GF-D8 (cell line): ENCODE measurements around the gene TIGIT.

Experiments
- DNase-seq: peaks from one replicate; lab custom pipeline; 2025; lab: John Stamatoyannopoulos, UW

The TIGIT gene

GRCh38 chr3:114310695-114311094, 16.9 kb downstream of the TIGIT start:
- DNase-seq: no peak

- DNase-seq: no peak
Observed at GRCh38 chr3:114313426-114313825, 19.6 kb downstream of the TIGIT start.

- DNase-seq: no peak
Observed at GRCh38 chr3:114314282-114314681, 20.5 kb downstream of the TIGIT start.

GRCh38 chr3:114318295-114318694, 24.5 kb downstream of the TIGIT start:
- DNase-seq: no peak

GRCh38 chr3:114319453-114319852, 25.6 kb downstream of the TIGIT start:
- DNase-seq: no peak

GRCh38 chr3:114320246-114320645, 26.4 kb downstream of the TIGIT start:
- DNase-seq: no peak

- no peak for DNase-seq
Observed at GRCh38 chr3:114323546-114324254, 29.9 kb downstream of the TIGIT start.

GRCh38 chr3:114327665-114328064, 33.8 kb downstream of the TIGIT start:
- no peak for DNase-seq

GRCh38 chr3:114328345-114328744, 34.5 kb downstream of the TIGIT start:
- no peak for DNase-seq

- no peak for DNase-seq
Observed at GRCh38 chr3:114329823-114330222, 36.0 kb downstream of the TIGIT start.

GRCh38 chr3:114331007-114331406, 37.2 kb downstream of the TIGIT start:
- no peak for DNase-seq

GRCh38 chr3:114331710-114332109, 37.9 kb downstream of the TIGIT start:
- no peak for DNase-seq

- no peak for DNase-seq
Observed at GRCh38 chr3:114332342-114333179, 38.7 kb downstream of the TIGIT start.

GRCh38 chr3:114333180-114333922, 39.5 kb downstream of the TIGIT start:
- no peak for DNase-seq

GRCh38 chr3:114333923-114334240, 40.1 kb downstream of the TIGIT start:
- no peak for DNase-seq

GRCh38 chr3:114336122-114336697, 42.4 kb downstream of the TIGIT start:
- DNase-seq: no peak

GRCh38 chr3:114336857-114337256, 43.0 kb downstream of the TIGIT start:
- no peak for DNase-seq

- no peak for DNase-seq
Observed at GRCh38 chr3:114338651-114339357, 45.0 kb downstream of the TIGIT start.

GRCh38 chr3:114344492-114344891, 50.7 kb downstream of the TIGIT start:
- no peak for DNase-seq

GRCh38 chr3:114350271-114350670, 56.4 kb downstream of the TIGIT start:
- no peak for DNase-seq

- no peak for DNase-seq
Observed at GRCh38 chr3:114350690-114351089, 56.9 kb downstream of the TIGIT start.
